MCF 10A (cell line): ENCODE measurements around the gene SCN2A. TPM values are rescaled to one million over a fixed set of nuclear protein-coding genes. Genes with fewer than 3 reads are reported as not detected.

Experiments
- BruUV-seq: library from RNA; stranded (reverse); fragments of 400-500 nt; replicated peaks from 2 replicates; lab custom pipeline; 2021; lab: Mats Ljungman, UMichigan
- CTCF ChIA-PET: fragments of 300-600 bp; sonication (Branson Sonifier 250); formaldehyde crosslinking; extraction: SDS; loops from one replicate; lab custom pipeline; 2021; ENCODE audit warnings: antibody characterized with exemption, inconsistent platforms; lab: Yijun Ruan, JAX
- POLR2A ChIA-PET: fragments of 300-600, 350-650 bp; sonication (Branson Sonifier 250); formaldehyde crosslinking; extraction: SDS; loops from one replicate; lab custom pipeline; 2020; ENCODE audit warnings: antibody characterized with exemption, inconsistent platforms; lab: Yijun Ruan, JAX
- DNase-seq: peaks from one replicate; pipeline ENCODE4 v3.0.0-alpha.2; 2018; ENCODE audit not compliant: unreplicated experiment
- H3K27ac Mint-ChIP-seq: one replicate; pipeline ENCODE4 v1.8.0; 2022; ENCODE audit warnings: mild to moderate bottlenecking, low read depth, mixed read lengths; ENCODE audit not compliant: unreplicated experiment
- H3K27me3 Mint-ChIP-seq: one replicate; pipeline ENCODE4 v1.8.0; 2022; ENCODE audit warnings: mixed read lengths; ENCODE audit not compliant: insufficient read depth, unreplicated experiment
- H3K36me3 Mint-ChIP-seq: one replicate; pipeline ENCODE4 v1.8.0; 2022; ENCODE audit warnings: mild to moderate bottlenecking, moderate library complexity, mixed read lengths; ENCODE audit not compliant: insufficient read depth, unreplicated experiment
- H3K4me1 Mint-ChIP-seq: one replicate; pipeline ENCODE4 v1.8.0; 2022; ENCODE audit warnings: mixed read lengths; ENCODE audit not compliant: insufficient read depth, unreplicated experiment
- H3K4me3 Mint-ChIP-seq: one replicate; pipeline ENCODE4 v1.8.0; 2022; ENCODE audit warnings: mild to moderate bottlenecking, moderate library complexity, mixed read lengths; ENCODE audit not compliant: unreplicated experiment
- H3K9me3 Mint-ChIP-seq: one replicate; pipeline ENCODE4 v1.8.0; 2022; ENCODE audit warnings: mixed read lengths; ENCODE audit not compliant: unreplicated experiment
- CTCF ChIP-seq: fragments of 200-600 bp; IDR thresholded peaks from one replicate; pipeline ENCODE4 v1.8.0; 2022; ENCODE audit warnings: antibody characterized with exemption, mild to moderate bottlenecking; ENCODE audit not compliant: unreplicated experiment
- intact Hi-C: fragments of 100-400 bp; cut with micrococcal nuclease; formaldehyde crosslinking; loops from 2 replicates; pipeline ENCODE4 v1.14.1; 2022
- total RNA-seq: library from RNA; stranded (reverse); gene quantifications from 2 replicates; pipeline ENCODE4 v1.2.3, GENCODE V29; 2022

SCN2A gene
- total RNA-seq, 1 experiment from 2014 or later, result not detected

- Mint-ChIP-seq H3K4me3 (no peak overlapping the region), H3K4me1 (no peaks in the 10 kb centered on the region), H3K27ac (no peak overlapping the region), H3K27me3 (peaks cover 25% of the 10 kb centered on the region), H3K36me3 (no peaks in the 10 kb centered on the region), H3K9me3 (no peaks in the 10 kb centered on the region)
- POLR2A ChIA-PET, result no interaction called here
- no TSS peak for BruUV-seq
- TF ChIP-seq CTCF, result no peak
- DNase-seq, result no peak
- CTCF ChIA-PET, result interaction anchor here (0.5 to 1.5 kb wide), 3 partner anchors 16 to 263 kb away, joined by 3 to 6 read pairs (median 3); partner anchors contain the start of gene SCN2A
- intact Hi-C loops, result no loop called here
Measured at GRCh38 chr2:165277295-165277694, 38.1 kb downstream of the SCN2A start.

GRCh38 chr2:165277860-165278656, 38.8 kb downstream of the SCN2A start:
- no TSS peak for BruUV-seq
- Mint-ChIP-seq H3K9me3 (no peaks in the 10 kb centered on the region), H3K4me3 (no peak overlapping the region), H3K27me3 (peaks cover 32% of the 10 kb centered on the region), H3K27ac (no peak overlapping the region), H3K36me3 (no peaks in the 10 kb centered on the region), H3K4me1 (no peaks in the 10 kb centered on the region)
- ChIA-PET CTCF (interaction anchor here (1.0 to 1.5 kb wide), 2 partner anchors 15 to 39 kb away, joined by 3 to 6 read pairs; partner anchors contain the start of gene SCN2A), POLR2A (no interaction called here)
- intact Hi-C loops, result no loop called here
- TF ChIP-seq CTCF, result no peak
- no peak for DNase-seq

- no peaks in the 10 kb centered on the region for H3K36me3 Mint-ChIP-seq
- ChIA-PET CTCF (no interaction called here), POLR2A (no interaction called here)
- H3K27me3 Mint-ChIP-seq, result peaks cover 23% of the 10 kb centered on the region
- no peak overlapping the region for H3K4me3 Mint-ChIP-seq
- H3K27ac Mint-ChIP-seq, result no peak overlapping the region
- H3K9me3 Mint-ChIP-seq, result no peaks in the 10 kb centered on the region
- no peak for TF ChIP-seq CTCF
- no peak for DNase-seq
- BruUV-seq, result no TSS peak
- no peaks in the 10 kb centered on the region for H3K4me1 Mint-ChIP-seq
- intact Hi-C loops, result no loop called here
Measured at GRCh38 chr2:165280356-165280755, 41.1 kb downstream of the SCN2A start.

GRCh38 chr2:165281387-165281786, 42.2 kb downstream of the SCN2A start:
- no peak overlapping the region for H3K4me3 Mint-ChIP-seq
- POLR2A ChIA-PET, result no interaction called here
- intact Hi-C loops, result no loop called here
- CTCF ChIA-PET, result no interaction called here
- no peak for DNase-seq
- no peaks in the 10 kb centered on the region for H3K4me1 Mint-ChIP-seq
- H3K36me3 Mint-ChIP-seq, result no peaks in the 10 kb centered on the region
- BruUV-seq, result no TSS peak
- TF ChIP-seq CTCF, result no peak
- peaks cover 27% of the 10 kb centered on the region for H3K27me3 Mint-ChIP-seq
- no peaks in the 10 kb centered on the region for H3K9me3 Mint-ChIP-seq
- H3K27ac Mint-ChIP-seq, result no peak overlapping the region
